Measurements from ENCODE around the gene DHRS13.
A peak's percentile ranks its signal among the peaks of the same experiment; 100 is the strongest.

The DHRS13 gene, protein sequence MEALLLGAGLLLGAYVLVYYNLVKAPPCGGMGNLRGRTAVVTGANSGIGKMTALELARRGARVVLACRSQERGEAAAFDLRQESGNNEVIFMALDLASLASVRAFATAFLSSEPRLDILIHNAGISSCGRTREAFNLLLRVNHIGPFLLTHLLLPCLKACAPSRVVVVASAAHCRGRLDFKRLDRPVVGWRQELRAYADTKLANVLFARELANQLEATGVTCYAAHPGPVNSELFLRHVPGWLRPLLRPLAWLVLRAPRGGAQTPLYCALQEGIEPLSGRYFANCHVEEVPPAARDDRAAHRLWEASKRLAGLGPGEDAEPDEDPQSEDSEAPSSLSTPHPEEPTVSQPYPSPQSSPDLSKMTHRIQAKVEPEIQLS

DNA sequence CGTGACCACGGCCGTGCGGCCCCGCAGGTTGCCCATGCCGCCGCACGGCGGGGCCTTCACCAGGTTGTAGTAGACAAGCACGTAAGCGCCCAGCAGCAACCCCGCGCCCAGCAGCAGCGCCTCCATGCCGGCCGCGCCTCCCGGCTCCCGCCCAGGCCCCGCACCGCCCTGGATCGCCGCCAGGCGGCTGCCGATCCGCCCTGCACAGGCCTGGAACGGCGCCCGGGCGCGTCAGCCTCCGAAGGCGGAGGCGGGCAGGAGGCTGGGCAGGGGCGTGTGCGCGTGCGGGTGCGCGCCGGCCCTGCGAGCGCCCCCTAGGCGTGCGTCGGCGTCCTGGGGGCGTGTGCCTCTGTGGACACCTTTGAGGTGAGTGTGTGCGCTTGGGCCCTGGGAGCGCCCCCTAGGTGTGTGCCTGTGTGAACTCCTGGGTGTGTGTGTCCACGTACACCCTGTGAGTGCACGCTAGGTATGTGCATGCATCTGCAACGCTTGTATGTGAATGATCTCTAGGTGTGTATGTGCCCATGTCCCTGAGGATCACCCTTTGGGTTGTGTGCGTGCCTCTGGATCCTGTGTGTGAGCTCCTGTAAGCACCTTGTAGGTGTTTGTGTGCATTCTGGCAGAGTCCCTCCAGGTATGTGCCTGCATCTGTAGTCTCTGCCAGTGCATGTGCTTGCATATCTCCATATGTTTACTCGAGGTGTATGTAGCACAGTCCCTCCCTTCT lies at the start of gene DHRS13:
Gene DHRS13 (minus strand): TSS at position 261 of the 727 bp plus-strand sequence. CDS start 135 bp downstream, at position 126.
- peak; percentile 85 for DNase-seq (ENCODE audit: low read depth)

DNA sequence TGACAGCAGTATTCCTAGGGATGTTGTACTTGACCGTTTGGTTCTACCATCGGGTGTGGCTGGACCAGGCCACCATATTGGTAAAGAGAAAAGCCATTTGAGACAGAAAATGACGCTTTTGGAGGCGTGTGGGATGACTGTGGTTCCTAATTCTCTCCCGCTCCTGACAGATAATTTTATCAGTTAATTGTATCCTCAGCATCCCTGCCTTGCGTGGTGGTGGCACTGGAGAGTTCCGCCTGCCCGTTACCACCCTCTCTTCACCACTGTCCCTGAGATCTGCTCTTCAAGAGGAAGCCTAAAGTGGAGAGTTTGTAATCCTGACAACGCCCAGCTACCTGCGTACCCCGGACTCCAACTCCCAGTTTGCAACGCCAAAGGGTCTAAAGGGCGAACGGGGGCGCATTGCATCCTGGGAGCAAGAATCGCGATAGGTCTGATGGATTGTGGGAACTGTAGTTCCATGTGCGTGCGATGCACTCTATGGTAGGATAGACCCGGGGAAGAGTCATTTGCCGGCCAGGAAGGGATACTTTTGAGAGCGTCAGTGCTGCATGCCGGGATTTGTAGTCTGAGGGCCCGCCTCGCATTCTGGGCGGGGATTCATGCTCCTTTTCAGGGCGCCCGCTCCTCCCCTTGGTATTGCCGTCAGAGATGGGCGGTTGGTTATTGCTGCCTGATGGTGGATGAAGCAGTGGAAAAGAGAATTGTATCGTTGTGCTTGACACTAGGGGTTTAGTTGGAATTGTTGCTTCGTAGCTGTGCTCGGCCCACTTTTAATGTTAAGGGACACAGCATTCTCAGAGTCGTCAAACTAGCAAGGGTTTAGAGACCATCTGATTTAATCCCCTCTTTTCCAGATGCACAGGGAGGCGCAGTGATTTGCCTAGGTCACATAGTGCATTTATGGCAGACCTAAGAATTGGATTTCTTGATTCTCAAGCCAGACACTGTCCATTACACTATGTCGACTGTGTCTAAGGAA lies 49.4 kb upstream of the DHRS13 start:
- peak; percentile 72 for DNase-seq (ENCODE audit: low read depth)

DNA sequence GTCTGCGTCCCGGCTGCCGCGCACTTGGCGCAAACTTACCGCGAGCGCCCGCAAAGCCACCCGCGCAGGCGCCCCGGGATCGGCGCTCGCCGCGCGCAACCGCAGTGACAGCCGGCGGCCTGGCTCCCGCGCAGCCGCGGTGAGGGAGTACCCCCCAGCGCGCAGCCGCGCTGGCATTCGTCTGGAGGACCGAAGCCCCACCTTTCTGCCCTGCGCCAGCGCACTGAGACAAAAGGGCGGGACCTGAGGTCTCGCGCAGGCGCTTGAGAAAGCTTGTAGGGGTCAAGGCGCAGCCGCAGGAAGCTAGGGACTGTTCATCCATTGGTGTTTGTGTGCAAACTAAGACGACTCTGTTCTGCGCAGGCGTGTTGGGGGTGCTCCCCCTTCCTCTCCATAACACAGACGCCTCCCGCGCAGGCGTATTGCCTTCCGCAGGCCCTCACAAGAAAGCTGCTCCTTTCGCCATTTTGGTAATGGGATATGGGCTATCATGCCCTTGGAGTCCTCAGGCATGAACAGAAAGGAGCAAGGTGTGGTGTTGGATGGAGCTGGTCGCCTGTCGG lies 48.6 kb upstream of the DHRS13 start, which contains the start of gene PHF12:
Gene PHF12 (minus strand): TSS at position 91 of the 563 bp plus-strand sequence. CDS start 558 bp downstream, outside the sequence.
- DNase-seq (ENCODE audit: low read depth) = peak; percentile 94

DNA sequence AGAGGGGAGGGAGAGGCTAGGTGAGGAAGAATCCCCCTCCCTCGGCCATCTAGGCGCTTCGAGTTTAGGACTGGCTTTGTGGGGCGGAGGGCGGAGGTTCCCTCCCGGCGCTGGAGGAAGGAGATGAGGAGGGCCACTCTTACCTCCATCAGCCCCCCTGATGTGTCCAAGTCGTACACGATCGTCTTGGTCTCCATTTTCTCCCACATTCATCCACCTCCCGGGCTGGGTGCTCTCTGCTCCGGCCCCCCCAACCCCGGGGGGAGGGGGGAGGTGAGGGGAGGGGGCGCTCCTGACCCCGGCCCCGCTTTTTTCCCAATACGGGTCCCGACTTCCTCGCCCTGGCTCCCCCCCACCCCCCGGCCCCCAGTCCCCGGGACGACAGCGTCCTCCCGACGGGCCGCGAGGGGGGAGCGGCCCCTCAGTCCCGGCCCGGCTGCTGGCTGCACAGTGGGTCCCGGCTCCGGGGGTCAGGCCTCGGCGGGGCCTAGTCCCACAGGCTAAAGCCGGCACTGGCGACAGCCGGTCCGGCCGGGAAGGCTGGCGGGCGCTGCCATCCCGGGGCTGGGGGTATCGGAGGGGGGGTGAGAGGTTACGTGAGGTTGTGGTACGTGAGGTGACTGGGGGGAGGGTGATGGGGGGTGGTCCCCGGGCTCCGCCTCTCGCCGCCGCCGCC lies 48.0 kb upstream of the DHRS13 start:
- DNase-seq (ENCODE audit: low read depth) = no peak

DNA sequence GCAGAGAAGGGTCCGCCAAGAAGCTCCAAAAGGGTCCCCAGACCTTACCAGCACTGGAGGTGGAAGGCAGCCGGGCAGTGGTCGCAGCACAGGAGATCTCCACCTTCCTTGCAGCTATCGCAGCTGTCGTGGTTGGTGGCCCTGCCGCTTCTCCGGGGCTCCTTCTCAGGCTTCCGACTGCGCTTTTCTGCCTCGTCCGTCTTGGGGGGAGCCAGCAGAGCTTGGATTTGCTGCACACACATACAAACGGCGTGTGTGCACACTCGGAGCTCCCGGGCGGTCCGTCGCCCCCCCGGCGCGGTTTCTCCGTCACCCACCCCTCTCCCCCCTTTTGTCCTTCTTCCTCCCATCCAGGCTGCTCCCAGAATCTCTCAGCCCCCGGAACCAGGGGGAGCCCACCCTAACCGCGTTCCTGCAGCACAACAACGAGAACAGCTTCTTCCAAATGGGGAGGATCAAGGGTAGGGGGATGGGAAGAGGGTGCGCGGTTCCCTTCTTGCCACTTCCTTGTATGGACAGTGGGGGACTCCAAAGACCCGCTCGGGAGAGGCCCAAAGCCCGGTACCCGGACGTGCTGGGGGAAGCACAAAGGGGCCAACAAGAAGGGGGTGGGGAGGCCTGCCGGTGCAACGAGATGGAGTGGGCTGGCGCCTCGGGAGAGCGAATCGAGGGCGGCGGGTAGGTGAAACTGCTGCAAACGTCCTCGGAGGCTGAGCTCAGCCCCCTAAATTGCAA lies 47.3 kb upstream of the DHRS13 start:
- DNase-seq (ENCODE audit: low read depth) = no peak

DNA sequence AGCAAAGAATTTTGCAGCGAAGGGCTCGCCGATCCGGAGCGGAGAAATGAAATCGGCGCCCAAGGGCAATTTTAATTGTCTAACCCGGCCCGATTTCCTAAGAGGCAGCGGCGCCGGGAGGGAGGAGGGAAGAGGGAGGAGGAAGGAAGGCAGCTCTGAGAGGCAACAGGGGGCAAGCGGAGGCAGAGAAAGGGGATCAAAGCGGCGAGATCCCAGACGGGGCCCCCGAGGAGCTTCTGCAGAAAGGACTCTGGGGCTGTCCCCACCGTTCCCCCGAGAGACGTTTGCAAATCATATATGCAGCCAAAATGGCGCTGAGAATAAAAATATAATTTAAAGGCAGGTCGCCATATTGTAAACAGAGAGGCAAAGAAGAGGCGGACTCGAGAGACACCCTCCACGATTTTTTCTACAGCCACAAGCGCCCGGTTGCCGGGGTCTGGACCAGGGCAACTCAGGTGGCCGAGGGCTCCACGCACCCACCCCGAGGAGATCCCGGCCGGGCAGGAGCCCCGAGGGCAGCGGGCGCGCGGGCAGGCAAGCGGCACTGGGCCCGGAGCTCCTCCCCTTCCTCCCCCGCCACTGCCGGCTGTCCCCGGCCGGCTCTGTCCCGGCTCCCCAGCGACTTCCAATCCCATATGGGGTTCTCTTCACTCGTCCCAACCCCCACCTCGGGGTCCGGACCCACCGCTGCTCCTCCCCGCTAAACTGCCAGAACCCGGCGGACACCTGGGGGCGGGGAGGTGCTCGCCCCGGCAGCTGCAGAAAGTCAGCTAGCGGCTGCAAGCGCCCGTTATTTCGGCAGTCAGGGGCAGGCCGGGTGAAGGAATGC lies 46.5 kb upstream of the DHRS13 start:
- peak; percentile 28 for DNase-seq (ENCODE audit: low read depth)

DNA sequence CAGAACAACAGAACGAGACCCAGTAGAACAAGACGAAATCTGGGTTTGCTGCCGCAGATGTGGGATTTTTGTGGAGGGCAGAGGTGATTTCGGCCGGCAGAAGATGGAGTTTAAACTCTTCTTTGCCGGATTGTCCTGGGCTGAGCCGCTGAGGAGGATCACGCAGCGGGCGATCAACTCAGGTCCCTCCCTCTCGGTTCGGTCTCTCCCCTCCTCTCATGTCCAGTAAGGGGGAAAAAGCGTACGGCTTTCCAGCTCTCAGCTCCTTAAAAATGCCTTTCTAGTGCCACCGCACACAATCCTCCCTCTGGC lies 46.0 kb upstream of the DHRS13 start:
- DNase-seq (ENCODE audit: low read depth) = no peak

DNA sequence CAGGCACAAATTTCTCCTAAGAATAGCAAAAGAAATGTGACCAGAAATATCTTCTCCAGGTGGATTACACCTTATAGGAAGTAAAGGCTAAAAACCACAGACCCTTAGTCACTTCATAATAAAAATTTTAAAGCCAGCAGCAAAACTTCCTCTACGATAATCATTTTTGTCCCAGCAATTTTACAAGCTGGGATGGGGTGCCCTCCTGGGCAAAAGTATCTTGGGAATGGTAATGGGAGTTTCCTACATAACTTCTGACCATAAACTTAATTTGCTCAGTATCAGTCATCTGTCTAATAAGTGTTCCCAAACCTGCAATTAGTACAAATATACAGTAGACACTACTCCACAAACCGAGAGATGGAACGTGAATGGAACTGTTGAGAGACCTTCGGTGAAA lies 45.5 kb upstream of the DHRS13 start:
- no peak for DNase-seq (ENCODE audit: low read depth)

DNA sequence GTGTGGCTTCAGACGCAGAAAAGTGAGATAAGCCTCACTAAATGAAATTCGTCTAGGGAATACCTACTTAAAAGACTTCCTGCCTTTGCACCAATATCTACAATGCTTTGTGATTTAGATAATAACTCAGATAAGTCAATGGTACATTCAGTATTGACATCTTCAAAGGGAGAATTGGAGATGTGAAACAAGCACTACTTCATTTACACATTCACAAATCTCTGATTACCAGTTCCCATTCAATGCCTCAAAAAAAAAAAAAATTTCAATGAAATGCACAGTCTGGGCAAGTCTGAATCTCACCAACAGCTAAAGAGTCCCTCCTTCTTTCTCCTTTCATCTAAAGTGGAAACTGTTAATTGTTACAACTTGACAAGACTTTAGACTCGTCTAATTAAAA lies 44.8 kb upstream of the DHRS13 start:
- DNase-seq (ENCODE audit: low read depth) = no peak

DNA sequence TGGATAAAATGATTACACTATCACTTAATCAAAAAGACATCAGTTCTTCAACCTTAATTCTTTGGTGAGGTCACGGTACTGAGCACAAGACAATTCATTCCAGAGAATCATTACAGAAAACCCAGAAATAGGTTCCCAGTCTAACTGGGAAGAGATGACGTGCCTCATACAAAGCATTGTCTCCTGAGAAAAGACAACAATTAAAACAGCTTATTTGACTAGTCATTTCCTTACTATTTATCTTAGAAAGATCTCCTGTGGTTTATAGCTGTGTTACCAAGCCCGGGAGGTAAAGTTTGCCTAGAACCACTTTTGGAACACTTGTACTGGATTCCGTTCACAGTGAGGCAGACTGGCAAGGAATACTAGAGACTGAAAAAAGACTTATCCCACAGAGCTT lies 43.4 kb upstream of the DHRS13 start:
- DNase-seq (ENCODE audit: low read depth) = no peak

DNA sequence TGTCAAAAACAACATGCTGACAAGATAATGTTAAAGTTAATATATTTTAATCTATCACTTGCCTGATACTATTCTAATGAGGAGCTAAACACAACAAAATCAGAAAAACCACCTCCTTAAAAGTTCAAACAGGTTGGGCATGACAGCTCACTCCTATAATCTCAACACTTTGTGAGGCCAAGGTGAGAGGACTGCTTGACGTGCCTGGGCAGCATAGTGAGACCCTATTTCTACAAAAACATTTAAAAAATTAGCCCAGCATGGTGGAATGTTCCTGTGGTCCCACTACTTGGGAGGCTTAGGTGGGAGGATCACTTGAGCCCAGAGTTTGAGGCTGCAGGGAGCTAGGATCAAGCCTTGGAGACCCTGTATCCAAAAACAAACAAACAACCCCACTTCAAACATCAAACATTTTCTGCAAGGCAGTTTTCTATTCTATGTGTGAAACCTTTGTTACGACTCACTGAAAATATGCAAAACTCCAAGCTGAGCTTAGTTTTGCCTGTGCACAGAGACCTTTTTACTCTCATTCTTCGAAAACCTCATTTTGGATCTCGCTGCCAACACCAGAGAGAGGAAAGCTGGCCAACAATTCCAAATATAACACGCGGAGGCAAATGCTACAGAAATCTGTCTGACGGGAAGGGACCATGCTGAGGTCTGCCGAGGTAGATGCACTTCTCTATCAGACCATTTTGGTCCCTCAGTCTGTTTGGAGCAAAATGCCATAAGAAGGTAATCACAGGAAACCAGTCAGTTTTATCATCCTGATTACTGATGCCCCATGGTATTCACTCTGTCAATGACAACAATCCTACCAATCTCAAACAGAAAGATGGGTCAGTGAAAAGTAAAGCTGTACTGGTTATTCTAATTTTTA lies 42.2 kb upstream of the DHRS13 start:
- DNase-seq (ENCODE audit: low read depth) = no peak

DNA sequence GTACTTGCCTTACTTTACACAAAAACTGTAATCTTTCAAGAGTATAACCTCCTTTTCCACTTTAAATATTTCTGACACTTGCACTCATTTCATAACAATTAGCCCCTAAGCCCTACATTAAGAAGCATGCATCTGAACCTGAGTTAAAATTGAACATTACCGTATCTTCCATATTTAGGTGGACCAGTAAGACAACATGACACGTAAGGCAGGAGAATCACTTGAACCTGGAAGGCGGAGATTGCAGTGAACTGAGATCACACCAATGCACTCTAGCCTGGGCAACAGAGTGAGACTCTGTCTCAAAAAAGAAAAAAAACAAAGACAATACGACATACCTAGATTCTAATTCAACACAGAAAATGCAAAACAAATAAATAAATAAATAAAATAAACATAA lies 41.5 kb upstream of the DHRS13 start:
- DNase-seq (ENCODE audit: low read depth) = no peak

DNA sequence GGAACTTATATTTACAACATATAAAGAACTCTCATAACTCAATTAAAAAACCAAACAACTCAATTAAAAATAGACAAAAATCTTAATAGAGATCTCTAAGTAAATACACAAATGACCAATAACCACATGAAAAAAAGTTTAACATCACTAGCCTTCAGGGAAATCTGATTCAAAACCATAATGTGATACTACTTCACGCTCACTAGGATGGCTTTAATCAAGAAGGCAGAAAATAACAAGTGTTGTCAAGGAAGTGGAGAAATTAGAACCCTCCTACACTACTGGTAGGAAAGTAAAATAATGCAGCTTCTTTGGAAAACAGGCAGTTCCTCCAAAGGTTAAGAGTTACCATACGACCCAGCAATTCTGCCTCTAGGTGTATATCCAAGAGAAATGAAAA lies 40.0 kb upstream of the DHRS13 start:
- no peak for DNase-seq (ENCODE audit: low read depth)

DNA sequence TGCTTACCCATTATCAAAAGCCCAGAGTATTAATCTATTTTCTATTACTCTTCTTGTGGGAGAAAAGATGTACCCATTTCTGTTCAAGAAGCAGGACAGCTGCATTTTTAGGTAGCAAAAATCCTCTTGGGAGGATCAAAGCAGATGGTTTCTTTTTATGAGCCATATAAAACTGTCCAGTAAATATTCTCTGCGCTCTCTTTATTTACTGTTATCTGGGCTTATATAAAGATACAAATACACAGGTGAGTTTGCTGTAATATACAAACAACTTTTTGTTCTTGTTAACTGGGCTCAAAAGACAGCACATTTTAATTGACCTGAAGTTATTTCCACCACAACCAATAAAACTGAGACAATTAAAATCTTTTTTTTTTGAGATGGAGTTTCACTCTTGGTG lies 38.4 kb upstream of the DHRS13 start:
- no peak for DNase-seq (ENCODE audit: low read depth)

DNA sequence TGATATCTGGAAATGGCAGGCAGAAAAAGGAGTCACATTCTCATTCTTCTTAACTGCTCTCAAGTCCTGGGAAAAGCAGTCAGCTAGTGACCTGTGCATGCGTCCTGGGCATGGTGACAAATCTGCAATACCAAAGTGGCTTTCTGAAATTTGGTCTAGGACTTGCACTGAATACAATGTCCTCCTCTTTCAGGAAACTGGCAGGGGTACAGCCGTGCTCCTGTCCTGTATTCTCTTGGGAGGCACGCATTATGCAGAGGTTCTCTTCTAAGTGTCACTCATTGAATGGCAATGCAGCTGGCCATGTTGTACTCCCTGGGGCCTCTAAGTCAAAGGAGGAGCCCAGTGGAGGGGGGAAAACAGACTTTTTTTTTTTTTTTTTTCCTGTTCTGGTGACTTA lies 37.8 kb upstream of the DHRS13 start:
- no peak for DNase-seq (ENCODE audit: low read depth)

DNA sequence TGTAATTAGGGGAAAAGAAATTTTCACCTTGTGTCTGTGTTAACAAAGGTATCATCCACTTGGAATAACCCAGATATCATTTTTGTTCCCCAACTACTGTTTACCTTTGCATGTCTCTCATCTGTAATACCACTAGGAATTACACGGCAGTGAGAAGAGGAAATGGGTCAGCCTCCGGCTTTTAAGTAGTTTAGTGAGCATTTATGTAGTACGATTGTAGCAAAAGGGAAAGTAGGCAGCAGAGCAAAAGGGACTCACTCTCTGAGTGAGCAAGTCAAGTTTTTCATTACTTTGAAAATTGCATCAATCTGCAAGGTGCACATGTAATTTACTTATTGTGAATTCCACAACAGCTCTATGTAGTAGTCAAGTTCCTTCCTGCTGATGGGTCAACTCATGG lies 37.3 kb upstream of the DHRS13 start:
- DNase-seq (ENCODE audit: low read depth) = no peak

DNA sequence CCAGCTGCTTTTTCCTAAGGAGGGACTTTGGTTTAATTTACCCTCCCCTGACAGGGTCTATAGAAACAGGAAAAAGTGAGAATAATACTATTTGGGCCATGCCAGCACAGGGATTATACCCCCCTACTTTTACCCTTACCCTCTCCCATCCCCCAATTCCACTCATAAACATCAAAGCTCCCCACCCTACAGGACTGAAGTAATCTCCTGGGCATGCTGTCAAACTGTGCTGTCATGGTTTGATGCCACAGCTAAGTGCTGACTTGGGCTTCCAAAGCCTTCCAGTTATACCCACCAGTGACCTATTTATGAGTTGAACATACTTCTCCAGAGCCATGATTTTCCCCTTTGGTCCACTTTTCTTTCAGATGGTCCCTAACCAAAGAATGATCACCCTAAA lies 35.7 kb upstream of the DHRS13 start:
- no peak for DNase-seq (ENCODE audit: low read depth)

DNA sequence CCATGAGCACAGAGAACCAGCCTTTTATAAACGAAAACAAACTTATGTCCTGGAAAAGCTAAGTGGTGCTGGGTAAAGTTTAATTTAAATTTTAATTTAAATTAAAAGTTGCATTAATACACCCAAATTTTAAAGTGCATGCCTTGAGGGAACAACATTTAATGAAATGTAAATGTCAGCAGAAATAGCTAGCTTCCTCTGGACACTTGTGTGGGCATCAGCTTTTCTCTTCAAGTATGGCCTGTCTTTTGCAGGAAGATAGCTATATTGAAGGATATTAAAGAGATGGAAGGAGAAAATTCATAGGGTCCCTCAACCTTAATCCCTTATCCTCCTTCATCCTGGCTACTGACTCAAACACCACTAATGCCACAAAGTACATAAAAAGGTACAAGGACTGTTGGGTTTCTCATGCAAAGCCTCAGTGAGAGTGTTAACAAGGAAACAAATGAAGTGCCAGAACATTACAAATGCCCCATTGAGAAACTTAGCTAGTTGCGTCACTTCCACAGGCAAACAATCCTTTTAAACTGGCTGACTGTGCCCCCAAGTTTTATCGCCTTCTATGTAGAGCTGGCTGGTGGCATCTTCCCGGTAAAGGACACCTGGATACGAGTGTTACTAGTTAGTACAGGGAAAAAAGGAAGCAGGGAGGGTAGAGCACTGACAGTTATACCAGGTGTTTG lies 34.3 kb upstream of the DHRS13 start:
- DNase-seq (ENCODE audit: low read depth) = no peak

All from stimulated activated CD8-positive, alpha-beta memory T cell treated with anti-CD3 and anti-CD28 coated beads, Interleukin-15, amount 100 ng/mL, for 24 hours (primary cell).